GM12891 (cell line): ENCODE data around the gene GNPTAB.
A peak's percentile ranks its signal among the peaks of the same experiment; 100 is the strongest.

Source experiments
- DNase-seq: peaks from one replicate; pipeline ENCODE4 v3.0.0; 2011; ENCODE audit warnings: low spot score; ENCODE audit not compliant: insufficient read length
- FAIRE-seq: peaks from 2 replicates; lab custom pipeline; 2011; peaks lifted over from hg19 to GRCh38; lab: Jason Lieb, UNC
- PAX5 ChIP-seq: IDR thresholded peaks from 2 replicates; pipeline ENCODE4 v1.6.1; 2011; ENCODE audit warnings: low read length, moderate library complexity, mild to moderate bottlenecking; ENCODE audit not compliant: insufficient read depth, severe bottlenecking
- POLR2A ChIP-seq: IDR thresholded peaks from 2 replicates; pipeline ENCODE4 v1.6.1; 2011; ENCODE audit warnings: low read depth, low read length, control low read depth
- POLR2AphosphoS5 ChIP-seq: IDR thresholded peaks from 2 replicates; pipeline ENCODE4 v1.6.1; 2011; ENCODE audit warnings: low read depth, low read length, control low read depth
- POU2F2 ChIP-seq: IDR thresholded peaks from 2 replicates; pipeline ENCODE4 v1.6.1; 2011; ENCODE audit warnings: low read depth, mild to moderate bottlenecking, control low read depth, low read length, moderate library complexity
- SPI1 ChIP-seq: IDR thresholded peaks from 2 replicates; pipeline ENCODE4 v1.6.1; 2011; ENCODE audit warnings: low read depth, low read length, control low read depth
- TAF1 ChIP-seq: IDR thresholded peaks from 2 replicates; pipeline ENCODE4 v1.6.1; 2011; ENCODE audit warnings: low read depth, low read length, control low read depth

Gene GNPTAB

DNA sequence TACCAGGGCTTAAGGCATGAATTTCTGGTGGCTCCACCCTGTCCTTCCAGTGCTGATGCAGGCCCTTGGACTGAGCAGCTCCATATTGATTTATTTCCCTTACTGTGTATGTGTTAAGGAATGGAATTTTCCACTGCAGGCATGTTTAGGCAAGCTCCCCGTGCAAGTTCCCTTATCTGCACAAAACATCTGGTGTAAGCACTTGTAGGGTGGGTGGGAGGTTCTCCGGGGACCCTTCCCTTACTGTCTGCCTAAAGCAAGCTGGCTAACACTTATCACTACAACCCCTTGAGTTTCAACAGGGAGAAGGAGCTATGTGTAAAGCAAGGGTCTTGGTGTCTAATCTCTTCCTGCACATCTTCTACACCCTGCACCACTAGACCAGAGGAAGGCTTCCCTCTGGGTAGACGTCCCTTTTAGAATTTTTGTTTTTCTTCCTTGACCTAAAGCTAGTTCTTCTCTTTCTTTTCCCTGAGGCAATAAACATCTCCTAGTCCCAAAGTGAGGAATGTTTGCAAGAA is 24.7 kb upstream of the GNPTAB start:
- no peak for TF ChIP-seq POLR2A
- TF ChIP-seq POLR2AphosphoS5, result no peak
- no peak for TF ChIP-seq PAX5
- no peak for TF ChIP-seq TAF1
- TF ChIP-seq SPI1, result no peak
- no peak for TF ChIP-seq POU2F2
- no peak for FAIRE-seq
- no peak for DNase-seq

DNA sequence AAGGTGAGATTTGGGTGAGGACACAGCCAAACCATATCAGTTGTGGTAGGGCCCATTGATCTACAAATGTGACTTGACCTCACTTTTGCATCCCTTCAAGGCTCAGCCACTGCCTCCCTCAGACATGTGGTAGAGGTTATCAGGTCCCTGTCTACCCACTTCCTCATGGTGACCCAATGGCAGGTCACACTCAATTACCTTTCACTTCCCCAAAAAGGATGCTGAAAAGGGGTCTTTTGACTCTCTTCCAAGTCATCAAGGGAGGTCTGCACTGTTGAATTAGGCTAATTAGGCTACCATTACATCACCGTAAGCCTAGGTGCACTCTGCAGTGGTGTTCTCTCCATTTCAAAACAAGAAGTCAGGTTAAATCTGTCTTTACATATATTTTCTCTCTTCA is 24.0 kb upstream of the GNPTAB start:
- FAIRE-seq (peak; percentile 82), DNase-seq (no peak)
- no peak for TF ChIP-seq PAX5
- no peak for TF ChIP-seq TAF1
- 0 out of 2 replicates have a peak, but pooled peaks have one; percentile 31 for TF ChIP-seq POLR2AphosphoS5
- TF ChIP-seq POLR2A, result no peak
- TF ChIP-seq SPI1, result peak; percentile 98
- TF ChIP-seq POU2F2, result peak; percentile 78

DNA sequence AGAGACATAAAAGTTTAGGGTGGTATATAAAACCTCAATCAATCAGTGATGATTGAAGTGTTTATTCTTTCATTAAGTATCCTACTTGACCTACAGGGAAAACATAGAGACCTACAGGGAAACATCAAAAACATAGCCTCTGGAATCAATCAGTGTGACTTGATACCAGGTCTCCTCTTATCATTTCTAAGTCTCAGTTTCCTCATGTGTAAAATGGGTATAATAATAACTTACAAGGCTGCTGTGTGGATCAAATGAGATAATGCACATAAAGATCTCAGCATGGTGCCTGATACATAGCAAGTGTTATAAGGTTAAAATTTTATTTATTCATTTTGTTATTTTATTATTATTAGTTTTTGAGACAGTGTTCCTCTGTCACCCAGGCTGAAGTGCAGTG is 22.2 kb upstream of the GNPTAB start:
- TF ChIP-seq SPI1 (no peak), POU2F2 (no peak), POLR2A (no peak), TAF1 (no peak), POLR2AphosphoS5 (no peak), PAX5 (no peak)
- no peak for DNase-seq
- no peak for FAIRE-seq

DNA sequence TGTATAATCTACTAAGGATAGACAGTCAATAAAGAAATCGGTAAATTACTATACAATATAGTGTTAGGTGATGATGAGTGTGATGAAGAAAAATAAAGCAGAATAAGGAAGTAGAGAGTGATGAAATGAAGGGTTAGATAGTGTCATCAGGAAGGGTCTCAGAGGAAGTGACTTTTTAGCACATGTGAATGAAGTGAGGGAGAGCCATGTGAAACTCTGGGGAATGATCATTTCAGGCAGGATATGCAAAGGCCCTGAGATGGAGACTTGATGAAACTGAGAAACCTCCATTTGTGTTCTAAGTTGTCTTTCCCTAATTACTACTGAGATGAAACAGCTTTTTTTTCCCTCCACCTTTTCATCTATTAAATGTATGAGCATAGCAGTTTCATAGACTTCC is 19.4 kb upstream of the GNPTAB start:
- TF ChIP-seq TAF1 (no peak), PAX5 (no peak), SPI1 (peak; percentile 55)
- FAIRE-seq (no peak), DNase-seq (no peak)

DNA sequence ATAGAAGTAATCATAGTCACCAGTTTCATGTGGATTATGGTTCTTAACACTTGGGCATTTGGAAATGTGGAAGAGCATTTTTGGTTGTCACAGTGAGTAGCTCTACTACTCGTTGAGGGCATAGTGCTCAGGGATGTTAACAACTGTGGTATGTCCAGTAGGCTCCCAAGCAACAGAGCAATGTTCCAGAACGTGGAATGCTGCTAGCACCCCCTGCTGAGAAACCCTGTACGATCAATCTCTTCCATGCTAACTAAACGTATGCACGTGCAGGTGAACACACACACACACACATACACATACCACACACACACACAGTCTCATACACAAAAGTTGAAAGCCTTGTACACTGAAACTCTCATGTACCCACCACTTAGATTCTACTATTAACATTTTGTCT is 16.6 kb upstream of the GNPTAB start:
- TF ChIP-seq POLR2AphosphoS5 (no peak), SPI1 (no peak)
- DNase-seq (no peak), FAIRE-seq (peak; percentile 16)

DNA sequence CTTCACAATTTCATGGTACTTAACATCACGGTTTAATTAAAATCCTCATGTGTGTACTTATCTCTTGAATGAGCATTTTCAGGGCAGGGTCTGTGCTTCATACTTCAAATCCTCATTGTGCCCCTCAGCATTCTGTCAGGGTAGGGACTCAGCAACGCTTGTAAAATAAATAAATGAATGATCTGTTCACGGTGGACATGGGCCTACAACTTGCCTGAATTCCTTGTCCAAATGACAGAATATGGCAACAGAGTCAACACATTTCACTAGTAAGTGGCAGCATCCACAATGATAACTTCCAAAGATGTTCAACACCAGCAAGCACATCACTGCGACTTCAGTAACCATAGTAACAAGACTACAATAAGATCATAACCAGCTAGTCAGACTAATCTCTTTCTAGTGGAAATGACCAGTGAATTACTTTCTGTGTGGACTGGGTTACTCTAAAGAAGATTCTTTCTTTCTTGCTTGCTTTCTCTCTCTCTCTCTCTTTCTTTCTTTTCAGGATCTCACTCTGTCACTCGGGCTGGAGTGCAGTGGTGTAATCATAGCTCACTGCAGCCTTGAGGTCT is 14.5 kb upstream of the GNPTAB start:
- TF ChIP-seq POLR2A (no peak), SPI1 (no peak), PAX5 (no peak), POU2F2 (no peak), POLR2AphosphoS5 (no peak), TAF1 (no peak)
- FAIRE-seq, result no peak
- no peak for DNase-seq

DNA sequence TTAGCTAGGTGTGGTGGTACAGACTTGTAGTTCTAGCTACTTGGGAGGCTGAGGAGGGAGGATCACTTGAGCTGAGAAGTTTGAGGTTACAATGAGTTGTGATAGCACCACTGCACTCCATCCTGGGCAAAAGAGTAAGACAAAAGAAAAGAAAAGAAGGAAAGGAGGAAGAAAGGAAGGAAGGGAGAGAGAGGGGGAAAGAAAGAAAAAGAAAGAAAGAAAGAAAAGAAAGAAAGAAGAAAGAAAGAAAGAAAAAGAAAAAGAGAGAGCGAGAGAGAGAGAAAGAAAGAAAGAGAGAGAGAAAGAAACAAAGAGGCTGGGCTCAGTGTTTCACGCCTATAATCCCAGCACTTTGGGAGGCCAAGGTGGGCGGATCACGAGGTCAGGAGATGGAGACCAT is 10.3 kb upstream of the GNPTAB start:
- FAIRE-seq (no peak), DNase-seq (no peak)
- TF ChIP-seq PAX5 (no peak), POLR2AphosphoS5 (no peak), POLR2A (no peak), TAF1 (no peak), POU2F2 (no peak), SPI1 (no peak)

DNA sequence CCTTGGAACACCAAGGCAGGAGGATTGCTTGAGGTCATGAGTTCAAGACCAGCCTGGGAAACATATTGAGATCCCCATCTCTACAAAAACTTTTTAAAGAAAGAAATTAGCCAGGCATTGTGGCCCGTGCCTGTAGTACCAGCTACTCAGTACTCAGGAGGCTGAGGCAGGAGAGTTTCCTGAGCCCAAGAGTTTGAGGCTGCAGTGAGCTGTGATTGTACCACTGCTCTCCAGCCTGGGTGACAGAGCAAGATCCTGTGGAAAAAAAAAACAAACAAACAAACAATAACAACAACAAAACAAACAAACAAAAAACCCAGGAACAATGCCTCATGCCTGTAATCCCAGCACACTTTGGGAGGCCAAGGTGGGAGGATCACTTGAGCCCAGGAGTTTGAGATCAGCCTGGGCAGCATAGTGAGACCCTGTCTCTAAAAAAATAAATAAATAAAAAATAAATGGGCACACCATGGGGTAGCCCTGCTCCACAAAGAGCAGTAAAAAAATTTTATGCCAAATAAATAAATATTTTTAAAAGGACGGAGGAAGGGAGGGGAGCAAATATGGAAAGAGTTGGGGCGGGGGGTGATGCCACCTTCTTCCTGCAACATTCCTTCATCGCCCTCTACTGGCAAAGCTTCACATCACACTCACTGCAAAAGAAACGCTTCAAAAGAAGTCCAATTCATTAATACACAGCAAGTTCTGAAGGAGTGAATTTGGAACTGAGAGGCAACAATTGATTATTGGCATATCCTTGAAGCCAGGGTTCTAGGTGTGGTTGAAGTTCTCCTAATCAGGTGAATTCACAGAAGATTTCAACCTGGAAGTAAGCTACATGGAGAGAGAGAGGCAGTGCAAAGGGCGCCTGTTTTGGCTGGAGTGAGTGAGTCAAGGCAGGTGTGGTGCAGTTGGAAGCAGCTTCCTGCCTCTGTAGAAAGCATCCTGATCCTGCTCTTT is 8.8 kb upstream of the GNPTAB start:
- FAIRE-seq (peak; percentile 38), DNase-seq (no peak)
- TF ChIP-seq PAX5, result no peak
- no peak for TF ChIP-seq POLR2A
- no peak for TF ChIP-seq SPI1
- no peak for TF ChIP-seq POLR2AphosphoS5
- no peak for TF ChIP-seq TAF1
- TF ChIP-seq POU2F2, result no peak

DNA sequence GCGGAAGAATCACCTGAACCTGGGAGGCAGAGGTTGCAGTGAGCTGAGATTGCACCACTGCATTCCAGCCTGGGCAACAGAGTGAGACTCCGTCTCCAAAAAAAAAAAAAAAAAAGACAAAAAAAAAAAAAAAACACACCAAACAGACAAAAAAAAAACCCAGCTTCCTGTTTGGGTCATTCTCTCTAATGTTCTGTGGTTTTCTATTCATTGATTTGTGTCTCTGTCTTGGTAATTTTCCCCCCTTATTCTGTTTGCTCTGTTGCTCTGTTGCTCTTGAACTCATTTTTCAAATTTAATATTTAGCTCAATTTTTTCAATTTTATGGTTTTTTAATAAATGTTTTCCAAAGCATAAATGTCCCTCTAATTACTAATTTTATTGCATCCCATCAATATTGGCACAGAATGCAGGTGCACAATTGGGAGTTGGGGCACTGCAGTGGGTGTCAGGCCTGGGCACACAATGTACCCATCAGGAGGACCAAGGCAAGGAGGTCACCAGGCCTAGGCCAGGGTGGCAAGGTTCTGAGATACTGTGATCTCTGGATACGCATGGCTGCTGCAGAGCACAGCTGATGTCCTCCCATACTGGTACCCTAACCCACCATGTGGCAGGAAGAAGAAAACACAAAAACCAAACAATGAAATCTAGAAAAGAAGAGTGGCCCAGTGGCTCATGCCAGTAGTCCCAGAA is 8.0 kb upstream of the GNPTAB start:
- DNase-seq (no peak), FAIRE-seq (peak; percentile 35)
- no peak for TF ChIP-seq POLR2AphosphoS5
- no peak for TF ChIP-seq POU2F2
- TF ChIP-seq TAF1, result no peak
- no peak for TF ChIP-seq SPI1
- no peak for TF ChIP-seq PAX5
- TF ChIP-seq POLR2A, result no peak

DNA sequence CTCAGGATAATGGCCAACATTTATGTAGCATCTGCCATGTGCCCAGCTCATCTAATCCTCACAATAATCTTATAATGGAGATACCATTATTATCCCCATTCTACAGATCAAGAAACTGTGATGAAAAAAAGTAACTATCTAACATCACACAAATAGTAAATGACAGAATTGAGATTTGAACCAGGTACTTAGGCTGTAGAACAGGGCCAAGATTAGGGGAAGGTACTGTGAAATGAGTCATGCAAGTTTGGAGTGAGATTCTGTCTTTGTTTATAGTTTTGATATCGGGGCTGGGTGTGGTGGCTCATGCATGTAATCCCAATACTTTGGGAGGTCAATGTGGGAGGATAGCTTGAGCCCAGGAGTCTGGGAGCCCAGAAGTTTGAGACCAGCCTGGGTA is 1.3 kb upstream of the GNPTAB start:
- DNase-seq (no peak), FAIRE-seq (no peak)
- TF ChIP-seq PAX5, result no peak
- TF ChIP-seq POU2F2, result no peak
- no peak for TF ChIP-seq POLR2A
- no peak for TF ChIP-seq POLR2AphosphoS5
- no peak for TF ChIP-seq TAF1
- TF ChIP-seq SPI1, result no peak
